Neuron (in vitro differentiated cells): ENCODE results near the gene PNMA6E.

Experiments
- H2AFZ ChIP-seq: one replicate; pipeline ENCODE4 v1.6.1; 2013; ENCODE audit warnings: low read depth, mild to moderate bottlenecking, inconsistent platforms, low read length, moderate library complexity
- H3K27me3 ChIP-seq: one replicate; pipeline ENCODE4 v1.6.1; 2013; ENCODE audit warnings: low read length; ENCODE audit not compliant: insufficient read depth
- H3K36me3 ChIP-seq: one replicate; pipeline ENCODE4 v1.6.1; 2013; ENCODE audit warnings: low read length; ENCODE audit not compliant: insufficient read depth
- H3K4me1 ChIP-seq: one replicate; pipeline ENCODE4 v1.6.1; 2013; ENCODE audit warnings: low read length; ENCODE audit not compliant: insufficient read depth
- H3K4me3 ChIP-seq: 2 replicates; pipeline ENCODE4 v1.5.1; 2013; ENCODE audit warnings: mild to moderate bottlenecking, low read length, moderate library complexity
- H3K9me3 ChIP-seq: one replicate; pipeline ENCODE4 v1.6.1; 2013; ENCODE audit warnings: low read length

The PNMA6E gene

DNA sequence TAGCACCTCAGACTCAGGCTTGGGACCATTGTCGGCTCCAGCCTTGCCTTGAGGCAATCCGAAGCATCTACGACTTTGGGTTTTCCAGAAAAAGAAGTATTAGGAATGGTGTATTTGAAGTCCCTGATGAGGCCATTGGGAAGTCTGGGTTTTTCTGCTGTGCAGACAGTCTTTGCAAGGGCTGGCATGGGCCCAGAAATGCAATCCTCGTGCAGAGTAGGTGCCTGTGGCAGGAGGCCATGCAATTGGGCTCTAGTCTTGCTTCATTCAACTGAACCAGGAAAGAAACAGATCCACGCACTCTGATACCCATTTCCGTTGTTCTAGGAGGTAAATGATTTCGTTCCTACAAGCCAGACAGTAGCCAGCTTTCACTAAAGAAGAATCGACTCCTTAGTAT, 22.5 kb upstream of the PNMA6E start:
- Histone ChIP-seq H2AFZ (no peak overlapping the region), H3K36me3 (no peaks in the 10 kb centered on the region), H3K4me3 (no peak overlapping the region), H3K27me3 (peaks cover 47% of the 10 kb centered on the region), H3K9me3 (no peaks in the 10 kb centered on the region), H3K4me1 (no peaks in the 10 kb centered on the region)

DNA sequence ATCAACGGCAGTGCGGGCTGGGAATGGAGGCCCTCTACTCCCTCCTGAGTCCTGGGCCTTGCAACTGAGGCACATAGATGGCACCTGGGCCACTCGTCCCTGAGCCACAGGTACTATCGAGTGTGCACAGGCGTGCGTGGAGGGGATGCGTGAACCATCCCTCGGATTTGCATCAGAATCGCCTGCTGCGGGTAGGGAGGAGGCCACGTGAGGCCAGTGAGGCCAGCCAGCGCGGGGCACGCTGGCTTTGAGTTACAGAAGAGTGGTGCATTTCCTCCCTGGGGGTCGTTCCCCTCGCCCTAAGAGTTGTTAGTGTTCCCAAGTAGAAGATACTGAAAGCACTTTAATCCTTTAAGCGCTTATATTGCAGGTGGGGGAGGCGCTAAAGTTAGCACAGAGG, 20.7 kb upstream of the PNMA6E start:
- Histone ChIP-seq H3K4me3 (no peak overlapping the region), H3K4me1 (no peaks in the 10 kb centered on the region), H2AFZ (no peak overlapping the region), H3K36me3 (no peaks in the 10 kb centered on the region), H3K9me3 (no peaks in the 10 kb centered on the region), H3K27me3 (peaks cover 53% of the 10 kb centered on the region)

DNA sequence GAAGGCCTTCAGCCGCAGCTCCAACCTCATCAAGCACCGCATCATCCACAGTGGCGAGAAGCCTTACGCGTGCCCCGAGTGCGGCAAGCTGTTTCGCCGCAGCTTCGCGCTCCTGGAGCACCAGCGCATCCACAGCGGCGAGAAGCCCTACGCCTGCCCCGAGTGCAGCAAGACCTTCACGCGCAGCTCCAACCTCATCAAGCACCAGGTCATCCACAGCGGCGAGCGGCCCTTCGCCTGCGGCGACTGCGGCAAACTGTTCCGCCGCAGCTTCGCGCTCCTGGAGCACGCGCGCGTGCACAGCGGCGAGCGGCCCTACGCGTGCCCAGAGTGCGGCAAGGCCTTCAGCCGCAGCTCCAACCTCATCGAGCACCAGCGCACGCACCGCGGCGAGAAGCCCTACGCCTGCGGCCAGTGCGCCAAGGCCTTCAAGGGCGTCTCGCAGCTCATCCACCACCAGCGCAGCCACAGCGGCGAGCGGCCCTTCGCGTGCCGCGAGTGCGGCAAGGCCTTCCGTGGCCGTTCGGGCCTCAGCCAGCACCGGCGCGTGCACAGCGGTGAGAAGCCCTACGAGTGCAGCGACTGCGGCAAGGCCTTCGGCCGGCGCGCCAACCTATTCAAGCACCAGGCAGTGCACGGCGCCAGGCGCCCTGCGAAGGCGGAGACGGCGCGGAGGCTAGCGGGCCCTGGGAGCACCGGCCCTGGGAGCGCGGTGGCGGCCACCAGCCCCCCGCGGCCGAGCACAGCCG, 19.9 kb upstream of the PNMA6E start:
- H3K27me3 ChIP-seq: peaks cover 47% of the 10 kb centered on the region
- H2AFZ ChIP-seq: no peak overlapping the region
- H3K4me1 ChIP-seq: no peaks in the 10 kb centered on the region
- H3K9me3 ChIP-seq: no peaks in the 10 kb centered on the region
- no peak overlapping the region for H3K4me3 ChIP-seq
- no peaks in the 10 kb centered on the region for H3K36me3 ChIP-seq

DNA sequence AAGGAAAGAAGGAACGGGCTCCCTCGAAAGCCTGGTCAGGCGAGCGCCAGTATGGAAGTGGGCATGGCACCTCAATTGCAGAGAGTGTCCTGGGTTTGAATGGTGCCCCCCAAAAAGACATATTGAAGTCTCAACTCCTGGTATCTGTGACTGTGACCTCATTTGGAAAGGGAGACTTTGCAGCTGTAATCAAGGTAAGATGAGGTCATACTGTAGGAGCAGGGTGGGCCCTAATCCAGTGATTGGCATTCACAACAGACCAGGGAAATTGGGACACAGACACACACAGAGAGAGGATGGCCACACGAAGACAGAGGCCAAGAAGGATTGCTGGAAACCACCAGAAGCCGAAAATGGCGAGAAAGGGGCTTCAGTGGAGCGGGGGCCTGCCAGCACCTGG, 16.5 kb upstream of the PNMA6E start:
- Histone ChIP-seq H3K9me3 (no peaks in the 10 kb centered on the region), H2AFZ (no peak overlapping the region), H3K27me3 (peaks cover 32% of the 10 kb centered on the region), H3K4me1 (no peaks in the 10 kb centered on the region), H3K4me3 (no peak overlapping the region), H3K36me3 (no peaks in the 10 kb centered on the region)

DNA sequence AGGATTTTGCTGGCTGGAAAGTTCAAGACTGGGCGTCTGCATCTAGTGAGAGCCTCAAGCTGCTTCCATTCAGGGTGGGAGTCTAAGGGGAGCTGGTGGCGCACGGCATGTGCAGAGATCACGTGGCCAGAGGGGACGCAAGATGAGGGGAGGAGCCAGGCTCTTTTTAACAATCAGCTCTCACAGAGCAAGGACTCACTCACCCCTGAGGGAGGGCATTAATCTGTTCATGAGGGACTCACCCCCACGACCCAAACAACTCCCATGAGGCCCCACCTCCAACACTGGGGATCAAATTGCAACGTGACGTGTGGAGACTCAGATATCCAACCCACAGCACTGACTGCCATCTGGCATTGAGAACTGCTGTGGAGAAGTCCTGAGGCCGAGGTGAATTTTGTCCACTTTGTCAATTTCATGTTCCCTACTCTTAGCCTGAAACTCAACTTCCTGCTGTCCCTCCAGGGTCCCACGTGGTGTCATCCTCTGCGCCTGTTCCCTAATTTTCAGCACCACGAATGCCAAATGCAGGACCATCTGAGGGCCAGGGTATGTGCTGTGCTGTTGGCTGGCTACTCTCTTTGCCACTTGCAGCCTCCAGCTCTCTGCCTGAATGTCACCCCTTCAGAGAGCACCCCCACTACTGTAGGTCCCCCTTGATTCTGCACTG, 15.8 kb upstream of the PNMA6E start:
- Histone ChIP-seq H3K4me1 (no peaks in the 10 kb centered on the region), H3K27me3 (peaks cover 38% of the 10 kb centered on the region), H2AFZ (no peak overlapping the region), H3K36me3 (no peaks in the 10 kb centered on the region), H3K4me3 (no peak overlapping the region), H3K9me3 (no peaks in the 10 kb centered on the region)

DNA sequence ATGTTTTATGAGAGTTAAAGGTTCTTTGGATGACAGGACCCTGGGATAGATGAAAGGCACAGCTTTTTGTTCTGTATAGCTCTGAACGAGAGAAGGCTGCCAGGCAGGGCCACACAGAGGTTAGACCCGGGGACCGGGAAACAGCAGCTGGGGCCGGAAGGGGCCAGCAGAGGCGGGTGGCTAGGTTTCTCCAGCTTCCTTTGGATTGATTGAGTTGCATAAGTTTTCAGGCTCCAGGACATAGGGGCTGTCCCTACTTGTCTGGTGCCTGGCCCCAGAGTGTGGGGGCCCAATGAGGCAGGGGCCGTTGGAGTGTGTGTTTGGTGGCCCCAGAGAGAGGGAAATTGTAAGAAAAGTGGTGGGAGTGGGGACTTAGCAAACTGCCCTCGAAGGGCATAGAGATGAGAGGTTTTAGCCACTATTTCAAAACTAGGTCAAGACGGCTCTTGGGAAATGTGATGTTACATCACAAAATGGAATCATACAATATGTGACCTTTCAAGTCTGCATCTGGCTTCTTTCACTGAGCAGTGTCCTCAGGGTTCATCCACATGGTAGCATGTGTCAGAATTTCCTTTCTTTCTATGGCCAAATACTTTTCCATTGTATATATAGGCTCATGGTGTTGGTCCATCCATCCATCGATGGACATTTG, 13.8 kb upstream of the PNMA6E start:
- no peaks in the 10 kb centered on the region for H3K4me1 ChIP-seq
- no peaks in the 10 kb centered on the region for H3K9me3 ChIP-seq
- peaks cover 40% of the 10 kb centered on the region for H3K27me3 ChIP-seq
- no peak overlapping the region for H3K4me3 ChIP-seq
- H2AFZ ChIP-seq: no peak overlapping the region
- no peaks in the 10 kb centered on the region for H3K36me3 ChIP-seq

DNA sequence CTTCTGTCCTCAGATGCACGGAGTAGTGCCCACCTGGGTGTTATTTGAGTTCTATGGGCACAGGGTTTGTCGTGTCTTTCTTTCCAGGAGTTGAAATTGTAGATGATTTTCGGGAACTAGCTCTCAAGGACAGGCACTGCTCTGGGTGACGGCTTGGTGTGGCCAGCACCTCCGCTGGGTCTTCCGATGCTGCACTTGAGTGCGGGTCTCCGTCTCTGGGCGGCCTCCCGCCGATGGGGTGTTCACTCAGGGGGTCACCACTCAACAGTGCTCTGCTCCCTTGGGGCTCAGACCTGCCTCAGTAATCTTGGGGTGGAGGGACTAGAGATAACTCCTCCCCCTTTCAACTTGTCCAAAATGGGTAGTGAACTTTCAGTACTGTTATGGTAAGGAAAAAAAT, 12.6 kb upstream of the PNMA6E start:
- Histone ChIP-seq H3K27me3 (peaks cover 32% of the 10 kb centered on the region), H3K36me3 (no peaks in the 10 kb centered on the region), H3K9me3 (no peaks in the 10 kb centered on the region), H3K4me3 (no peak overlapping the region), H2AFZ (no peak overlapping the region), H3K4me1 (no peaks in the 10 kb centered on the region)

DNA sequence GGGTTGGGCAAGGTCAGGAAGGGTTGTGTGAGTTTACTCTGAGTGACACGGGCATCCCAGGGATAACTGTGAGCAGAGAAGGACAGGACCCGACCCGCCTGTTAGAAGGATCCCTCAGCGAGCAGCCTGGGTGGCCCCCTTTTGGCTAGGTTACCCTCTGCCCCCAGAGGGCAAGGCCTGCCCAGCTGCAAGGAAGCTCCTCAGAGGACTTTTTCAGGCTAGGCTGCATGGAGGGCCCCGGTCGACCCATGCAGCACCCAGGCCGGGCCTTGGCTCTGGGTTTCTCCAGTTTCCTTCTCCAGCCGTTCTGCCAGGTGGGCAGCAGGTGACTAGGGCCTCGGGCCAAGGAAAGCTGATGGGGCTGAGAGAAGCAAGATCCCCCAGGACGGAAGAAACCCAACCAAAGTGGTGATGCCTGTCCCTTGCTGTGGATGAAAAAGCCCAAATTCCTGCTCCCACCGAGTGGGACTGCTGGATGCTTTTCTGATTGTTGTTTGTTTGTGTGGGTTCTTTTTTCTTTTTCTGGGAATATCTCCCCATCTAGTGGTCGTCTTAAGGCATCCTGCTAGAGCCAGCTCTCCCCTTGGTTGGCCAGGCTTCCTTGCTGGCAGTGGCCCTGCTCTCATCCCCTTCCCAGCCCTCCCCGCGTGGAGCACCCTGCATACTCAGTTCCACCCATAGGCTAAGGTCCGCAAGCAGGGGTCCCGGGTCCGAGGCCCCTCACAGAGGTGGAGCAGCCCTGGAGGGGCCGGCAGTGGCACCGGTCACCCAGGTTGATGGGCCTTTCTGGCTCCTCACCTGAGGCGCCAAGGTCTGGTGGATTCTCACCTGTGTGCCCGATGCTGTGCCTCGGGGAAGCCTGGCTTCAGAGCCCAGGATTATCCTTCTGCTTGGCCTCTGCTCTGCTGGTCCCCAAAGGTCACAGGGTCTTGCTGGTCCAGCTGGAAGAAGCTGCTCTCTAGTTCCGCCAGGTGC, 11.9 kb upstream of the PNMA6E start:
- Histone ChIP-seq H3K4me3 (no peak overlapping the region), H3K27me3 (peaks cover 27% of the 10 kb centered on the region), H3K4me1 (no peaks in the 10 kb centered on the region), H3K9me3 (no peaks in the 10 kb centered on the region), H3K36me3 (no peaks in the 10 kb centered on the region), H2AFZ (no peak overlapping the region)

DNA sequence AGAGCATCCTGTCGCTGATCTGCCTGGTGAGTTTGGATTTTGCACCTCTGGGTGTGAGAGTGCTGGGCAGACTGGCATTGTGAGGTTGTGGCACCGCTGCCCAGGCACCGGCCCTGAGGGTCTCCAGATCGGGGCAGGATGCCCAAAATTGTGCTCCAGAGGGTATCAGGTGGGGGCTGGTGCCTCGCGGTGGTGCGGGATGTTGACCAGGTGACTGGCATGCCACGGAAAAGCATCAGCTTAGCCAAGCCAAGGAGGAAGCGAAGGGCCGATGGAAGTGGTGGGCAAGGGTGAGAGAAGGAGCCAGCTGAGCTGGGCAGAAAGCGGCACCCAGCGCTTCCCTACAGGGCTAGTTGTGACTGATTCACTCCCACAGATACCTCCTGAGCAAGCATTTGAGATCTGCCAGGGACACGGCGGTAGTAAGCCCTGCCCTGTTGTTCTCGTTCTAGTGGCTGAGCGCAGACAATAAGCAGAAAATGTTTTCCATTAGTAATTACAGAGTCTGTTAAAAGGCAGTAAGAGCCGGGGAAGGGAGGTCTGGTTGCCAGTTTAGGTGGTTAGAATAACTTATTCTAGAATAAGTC, 10.9 kb upstream of the PNMA6E start:
- Histone ChIP-seq H3K4me3 (no peak overlapping the region), H3K36me3 (no peaks in the 10 kb centered on the region), H3K27me3 (peaks cover 30% of the 10 kb centered on the region), H2AFZ (no peak overlapping the region), H3K4me1 (no peaks in the 10 kb centered on the region), H3K9me3 (no peaks in the 10 kb centered on the region)

DNA sequence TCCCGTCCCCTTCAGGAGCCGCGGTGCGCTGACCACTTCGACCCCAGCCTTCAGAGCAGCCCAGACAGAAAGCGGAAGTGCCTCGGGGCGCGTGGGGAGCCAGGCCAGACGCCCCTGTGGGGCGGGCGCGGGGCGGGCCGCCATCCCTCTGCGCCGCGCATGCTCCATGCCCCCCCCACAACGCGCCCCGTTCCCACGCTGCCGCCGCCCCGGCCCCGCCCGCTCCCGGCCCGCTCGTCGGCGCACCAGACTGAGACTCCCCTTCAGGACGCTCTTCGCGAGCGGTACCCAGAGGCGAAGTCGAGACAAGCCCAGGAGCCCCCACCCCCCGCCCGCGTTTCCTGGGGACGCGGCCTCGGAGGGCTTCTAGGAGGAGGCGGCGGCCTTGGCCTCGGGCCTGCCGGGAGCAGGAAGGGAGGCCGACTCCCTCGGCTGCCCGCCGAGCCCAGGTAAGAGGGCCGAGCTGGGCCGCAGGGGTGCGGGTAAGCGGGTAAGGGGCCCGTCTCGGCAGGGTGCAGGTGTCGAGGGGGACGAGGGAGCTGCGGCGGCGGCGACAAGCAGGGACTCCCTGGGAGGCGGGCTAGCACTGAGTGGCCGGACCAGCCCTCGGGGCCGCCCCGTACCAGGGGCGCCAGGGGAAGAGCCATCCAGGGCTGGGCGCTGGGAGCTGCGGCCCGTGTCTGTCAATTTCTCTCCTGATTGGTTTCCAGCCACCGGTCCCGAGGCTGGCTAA, 10.3 kb upstream of the PNMA6E start, which contains the start of gene ZFP92:
Gene ZFP92 (plus strand): TSS at position 218 of the 733 bp plus-strand sequence. CDS start 6,851 bp downstream, outside the sequence.
- Histone ChIP-seq H3K27me3 (peaks cover 36% of the 10 kb centered on the region), H3K9me3 (no peaks in the 10 kb centered on the region), H3K4me1 (no peaks in the 10 kb centered on the region), H3K36me3 (no peaks in the 10 kb centered on the region), H3K4me3 (no peak within 1 kb of the TSS), H2AFZ (no peak within 1 kb of the TSS)

DNA sequence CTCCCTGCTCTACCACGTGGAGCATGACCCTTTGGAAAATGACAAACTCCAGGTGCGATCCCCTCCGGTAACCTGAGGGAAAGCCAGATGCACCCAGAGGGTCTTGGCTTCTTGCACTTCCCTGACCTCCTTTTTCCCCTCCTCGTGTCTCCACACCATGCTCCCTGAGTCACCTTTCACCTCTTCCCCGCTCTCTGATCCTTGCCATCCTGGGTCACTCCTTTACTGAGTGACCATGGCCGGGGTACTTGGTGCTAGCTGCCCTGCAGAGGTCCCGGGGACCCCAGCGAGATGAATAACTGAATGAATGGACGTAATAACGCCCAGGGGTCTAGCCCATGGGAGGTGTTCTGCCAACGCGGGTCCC, 9.7 kb upstream of the PNMA6E start:
- Histone ChIP-seq H2AFZ (no peak overlapping the region), H3K36me3 (no peaks in the 10 kb centered on the region), H3K9me3 (no peaks in the 10 kb centered on the region), H3K4me1 (no peaks in the 10 kb centered on the region), H3K27me3 (peaks cover 40% of the 10 kb centered on the region), H3K4me3 (no peak overlapping the region)

DNA sequence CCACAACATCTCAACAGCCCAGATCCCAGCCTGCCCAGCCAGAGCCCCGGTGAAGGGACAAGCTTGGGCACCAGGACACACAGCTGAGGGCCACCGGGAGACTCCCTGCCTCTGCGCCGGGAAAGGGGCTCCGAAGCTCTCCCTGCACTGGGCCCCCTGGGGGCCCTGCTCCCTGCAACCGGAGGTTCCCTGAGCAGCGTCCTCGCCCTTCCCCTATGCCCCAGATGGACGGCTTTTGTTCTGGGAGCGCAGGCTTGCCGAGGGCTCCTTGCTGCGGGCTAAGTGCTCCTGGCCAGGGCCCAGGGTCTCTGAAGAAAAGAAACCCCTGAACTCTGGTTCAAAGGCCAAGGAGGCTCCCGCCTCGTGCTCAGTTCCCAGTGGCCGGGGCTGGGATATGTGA, 9.2 kb upstream of the PNMA6E start:
- no peak overlapping the region for H3K4me3 ChIP-seq
- H3K9me3 ChIP-seq: no peaks in the 10 kb centered on the region
- H3K4me1 ChIP-seq: no peaks in the 10 kb centered on the region
- no peaks in the 10 kb centered on the region for H3K36me3 ChIP-seq
- H2AFZ ChIP-seq: no peak overlapping the region
- H3K27me3 ChIP-seq: peaks cover 43% of the 10 kb centered on the region
